Choroid plexus epithelial cell (primary cell): ENCODE data around the gene PRSS2.
A peak's percentile ranks its signal among the peaks of the same experiment; 100 is the strongest.

Experiments used
- DNase-seq: peaks from one replicate; pipeline ENCODE4 v3.0.0-alpha.2; 2010; ENCODE audit warnings: low read depth
- H3K4me3 ChIP-seq: 2 replicates; pipeline ENCODE4 v1.5.1; 2011; ENCODE audit warnings: low read depth, mild to moderate bottlenecking, control low read depth, low read length, moderate library complexity
- CTCF ChIP-seq: conservative IDR thresholded peaks from 2 replicates; pipeline ENCODE4 v1.5.1; 2011; ENCODE audit warnings: low read depth, mild to moderate bottlenecking, control low read depth, inconsistent platforms, low read length, moderate library complexity

Gene PRSS2

GRCh38 chr7:142789441-142789840 is 18.7 kb downstream of the PRSS2 start:
- H3K4me3 ChIP-seq: no peak overlapping the region
- no peak for TF ChIP-seq CTCF
- DNase-seq: no peak

DNA sequence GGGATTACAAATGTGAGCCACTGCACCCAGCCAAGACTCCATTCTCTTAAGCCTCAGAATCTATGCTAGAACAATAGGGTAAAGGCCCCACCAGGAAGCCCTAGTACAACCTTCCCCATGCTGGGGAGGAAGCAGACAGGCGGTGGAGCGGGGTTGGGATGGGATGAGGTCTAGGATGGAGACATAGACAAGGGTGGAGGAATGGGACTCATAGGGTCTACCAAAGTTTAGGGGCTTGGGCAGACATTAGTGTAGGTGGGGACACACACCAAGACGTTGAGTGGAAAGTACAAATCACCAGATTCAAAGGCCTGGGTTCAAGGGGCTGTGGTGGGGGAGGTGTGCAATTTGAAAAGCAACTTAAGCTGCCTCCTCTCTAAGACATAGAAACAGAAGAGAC is 19.3 kb downstream of the PRSS2 start:
- H3K4me3 ChIP-seq: no peak overlapping the region
- DNase-seq: no peak

GRCh38 chr7:142790555-142790954 is 19.8 kb downstream of the PRSS2 start:
- no peak for DNase-seq
- no peak for TF ChIP-seq CTCF
- no peak overlapping the region for H3K4me3 ChIP-seq

More for the DNA sequence above, 19.3 kb downstream of the PRSS2 start:
- TF ChIP-seq CTCF: no peak

DNA sequence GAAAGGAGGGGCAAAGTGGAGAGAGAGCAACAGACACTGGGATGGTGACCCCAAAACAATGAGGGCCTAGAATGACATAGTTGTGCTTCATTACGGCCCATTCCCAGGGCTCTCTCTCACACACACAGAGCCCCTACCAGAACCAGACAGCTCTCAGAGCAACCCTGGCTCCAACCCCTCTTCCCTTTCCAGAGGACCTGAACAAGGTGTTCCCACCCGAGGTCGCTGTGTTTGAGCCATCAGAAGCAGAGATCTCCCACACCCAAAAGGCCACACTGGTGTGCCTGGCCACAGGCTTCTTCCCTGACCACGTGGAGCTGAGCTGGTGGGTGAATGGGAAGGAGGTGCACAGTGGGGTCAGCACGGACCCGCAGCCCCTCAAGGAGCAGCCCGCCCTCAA is 20.7 kb downstream of the PRSS2 start:
- no peak for DNase-seq
- no peak overlapping the region for H3K4me3 ChIP-seq
- no peak for TF ChIP-seq CTCF

DNA sequence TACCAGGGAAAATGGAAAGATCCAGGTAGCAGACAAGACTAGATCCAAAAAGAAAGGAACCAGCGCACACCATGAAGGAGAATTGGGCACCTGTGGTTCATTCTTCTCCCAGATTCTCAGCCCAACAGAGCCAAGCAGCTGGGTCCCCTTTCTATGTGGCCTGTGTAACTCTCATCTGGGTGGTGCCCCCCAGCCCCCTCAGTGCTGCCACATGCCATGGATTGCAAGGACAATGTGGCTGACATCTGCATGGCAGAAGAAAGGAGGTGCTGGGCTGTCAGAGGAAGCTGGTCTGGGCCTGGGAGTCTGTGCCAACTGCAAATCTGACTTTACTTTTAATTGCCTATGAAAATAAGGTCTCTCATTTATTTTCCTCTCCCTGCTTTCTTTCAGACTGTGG is 21.4 kb downstream of the PRSS2 start:
- H3K4me3 ChIP-seq: no peak overlapping the region
- TF ChIP-seq CTCF: no peak
- no peak for DNase-seq

DNA sequence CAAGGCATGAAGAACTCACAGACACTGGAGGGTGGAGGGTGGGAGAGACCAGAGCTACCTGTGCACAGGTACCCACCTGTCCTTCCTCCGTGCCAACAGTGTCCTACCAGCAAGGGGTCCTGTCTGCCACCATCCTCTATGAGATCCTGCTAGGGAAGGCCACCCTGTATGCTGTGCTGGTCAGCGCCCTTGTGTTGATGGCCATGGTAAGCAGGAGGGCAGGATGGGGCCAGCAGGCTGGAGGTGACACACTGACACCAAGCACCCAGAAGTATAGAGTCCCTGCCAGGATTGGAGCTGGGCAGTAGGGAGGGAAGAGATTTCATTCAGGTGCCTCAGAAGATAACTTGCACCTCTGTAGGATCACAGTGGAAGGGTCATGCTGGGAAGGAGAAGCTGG is 21.8 kb downstream of the PRSS2 start:
- H3K4me3 ChIP-seq: no peak overlapping the region
- no peak for DNase-seq
- no peak for TF ChIP-seq CTCF

GRCh38 chr7:142793156-142793555 is 22.4 kb downstream of the PRSS2 start:
- no peak overlapping the region for H3K4me3 ChIP-seq
- peak; percentile 57 for DNase-seq
- no peak for TF ChIP-seq CTCF
